ENCODE results near the gene IGF2R.
"Not testable (repeated sequence)": the region's sequence is repeated elsewhere in the genome, so short reads cannot be mapped to it uniquely, and the experiment has no call there.

IGF2R gene

GRCh38 chr6:159968295-159969203, at the start of gene IGF2R:
Gene IGF2R (plus strand): TSS chr6:159969082. CDS start chr6:159969247, 165 bp downstream.
- DNase-seq (ENCODE audit: extremely low read depth, low read depth) = peak; percentile 81
- TF ChIP-seq CTCF (IDR thresholded peaks at IDR 0.05; ENCODE audit: low read depth, low read length) = no peak; the same call in 1 of the 2 replicates

- no peak for TF ChIP-seq CTCF (IDR thresholded peaks at IDR 0.05; ENCODE audit: low read depth, low read length)
- DNase-seq (ENCODE audit: extremely low read depth, low read depth) = no peak
These were observed 49.1 kb upstream of the IGF2R start for GRCh38 chr6:159919800-159920199.

- not testable (repeated sequence) for DNase-seq (ENCODE audit: extremely low read depth, low read depth)
These were observed 44.7 kb upstream of the IGF2R start for GRCh38 chr6:159924150-159924549.

- TF ChIP-seq CTCF (IDR thresholded peaks at IDR 0.05; ENCODE audit: low read depth, low read length) = no peak
- DNase-seq (ENCODE audit: extremely low read depth, low read depth) = no peak
These were observed 42.2 kb upstream of the IGF2R start for GRCh38 chr6:159926542-159927203.

- no peak for TF ChIP-seq CTCF (IDR thresholded peaks at IDR 0.05; ENCODE audit: low read depth, low read length)
- DNase-seq (ENCODE audit: extremely low read depth, low read depth) = no peak
These were observed 39.1 kb upstream of the IGF2R start for GRCh38 chr6:159929819-159930218.

GRCh38 chr6:159931112-159931511, 37.8 kb upstream of the IGF2R start:
- TF ChIP-seq CTCF (IDR thresholded peaks at IDR 0.05; ENCODE audit: low read depth, low read length) = no peak
- no peak for DNase-seq (ENCODE audit: extremely low read depth, low read depth)

GRCh38 chr6:159931846-159932245, 37.0 kb upstream of the IGF2R start:
- TF ChIP-seq CTCF (IDR thresholded peaks at IDR 0.05; ENCODE audit: low read depth, low read length) = no peak
- DNase-seq (ENCODE audit: extremely low read depth, low read depth) = no peak

All from AG09319 (cell line).